Liver (tissue), 3 donors: ENCODE measurements around the gene ECT2.

Experiments used
- CTCF ChIP-seq: fragments of 150-350 bp; IDR thresholded peaks from 2 replicates; pipeline ENCODE4 v1.5.1; 2017; ENCODE audit warnings: improper control_type of control experiment, low read depth, low read length; ENCODE audit not compliant: missing input control
- RAD21 ChIP-seq, 2 donors: IDR thresholded peaks; 2 replicates each; pipeline ENCODE4 v1.6.1; 2016; ENCODE audit warnings: antibody characterized with exemption in 2 of 2, mild to moderate bottlenecking in 2 of 2
- TAF1 ChIP-seq: conservative IDR thresholded peaks from 2 replicates; pipeline ENCODE4 v1.6.1; 2016; ENCODE audit warnings: antibody characterized with exemption, mild to moderate bottlenecking
- YY1 ChIP-seq: IDR thresholded peaks from 2 replicates; pipeline ENCODE4 v1.6.1; 2016; ENCODE audit warnings: antibody characterized with exemption, mild to moderate bottlenecking
- donor health status: healthy.
- donor health status: healthy.

- TF ChIP-seq CTCF = no peak
- no peak for TF ChIP-seq RAD21 (IDR thresholded peaks at IDR 0.05)
- no peak for TF ChIP-seq TAF1
- no peak for TF ChIP-seq YY1
Observed at GRCh38 chr3:172746475-172746874, 4.1 kb upstream of the ECT2 start.
